H9 (cell line): Measurements from ENCODE around the gene CCM2. TPM values are rescaled to one million over a fixed set of nuclear protein-coding genes. Genes with fewer than 3 reads are reported as not detected.

Experiments used
- DNase-seq: peaks from one replicate; pipeline ENCODE4 v3.0.0-alpha.2; 2017
- H2AFZ ChIP-seq: one replicate; pipeline ENCODE4 v1.6.1; 2013; ENCODE audit warnings: mild to moderate bottlenecking, low read length, control low read depth, moderate library complexity
- H2AK5ac ChIP-seq: 2 replicates; pipeline ENCODE4 v1.6.1; 2013; ENCODE audit warnings: low read length, control low read depth, mixed read lengths; ENCODE audit not compliant: insufficient read length
- H2BK120ac ChIP-seq: one replicate; pipeline ENCODE4 v1.6.1; 2013; ENCODE audit warnings: low read depth, mild to moderate bottlenecking, low read length, control low read depth, inconsistent platforms; ENCODE audit not compliant: poor library complexity, severe bottlenecking
- H2BK12ac ChIP-seq: 2 replicates; pipeline ENCODE4 v1.6.1; 2013; ENCODE audit warnings: low read length, control low read depth, mixed read lengths, low read depth; ENCODE audit not compliant: insufficient read length
- H2BK15ac ChIP-seq: 2 replicates; pipeline ENCODE4 v1.6.1; 2013; ENCODE audit warnings: low read depth, low read length, control low read depth
- H2BK20ac ChIP-seq: one replicate; pipeline ENCODE4 v1.6.1; 2013; ENCODE audit warnings: low read depth, mild to moderate bottlenecking, low read length, control low read depth, inconsistent platforms; ENCODE audit not compliant: poor library complexity, severe bottlenecking
- H2BK5ac ChIP-seq: 2 replicates; pipeline ENCODE4 v1.6.1; 2013; ENCODE audit warnings: low read length, control low read depth, mixed read lengths; ENCODE audit not compliant: insufficient read length
- H3K14ac ChIP-seq: 2 replicates; pipeline ENCODE4 v1.6.1; 2013; ENCODE audit warnings: low read length, control low read depth; ENCODE audit not compliant: insufficient read depth
- H3K18ac ChIP-seq: 2 replicates; pipeline ENCODE4 v1.6.1; 2013; ENCODE audit warnings: low read depth, mild to moderate bottlenecking, mixed read lengths, low read length, control low read depth; ENCODE audit not compliant: insufficient read length
- H3K23ac ChIP-seq: 2 replicates; pipeline ENCODE4 v1.6.1; 2013; ENCODE audit warnings: low read length, control low read depth, mixed read lengths, low read depth; ENCODE audit not compliant: insufficient read length
- H3K23me2 ChIP-seq: 2 replicates; pipeline ENCODE4 v1.6.1; 2013; ENCODE audit warnings: low read depth, mild to moderate bottlenecking, mixed read lengths, low read length, control low read depth; ENCODE audit not compliant: insufficient read length, poor library complexity, severe bottlenecking
- H3K27ac ChIP-seq: 2 replicates; pipeline ENCODE4 v1.5.1; 2013; ENCODE audit warnings: low read length, control low read depth, mixed read lengths, low read depth; ENCODE audit not compliant: insufficient read length
- H3K27me3 ChIP-seq: 2 replicates; pipeline ENCODE4 v1.6.1; 2013; ENCODE audit warnings: low read length, control low read depth, inconsistent platforms; ENCODE audit not compliant: insufficient read depth
- H3K4ac ChIP-seq: 2 replicates; pipeline ENCODE4 v1.6.1; 2013; ENCODE audit warnings: low read depth, mild to moderate bottlenecking, control low read depth, inconsistent platforms, low read length, moderate library complexity
- H3K4me1 ChIP-seq: 2 replicates; pipeline ENCODE4 v1.6.1; 2013; ENCODE audit warnings: low read length, control low read depth, inconsistent platforms; ENCODE audit not compliant: insufficient read depth
- H3K4me2 ChIP-seq: 2 replicates; pipeline ENCODE4 v1.6.1; 2013; ENCODE audit warnings: low read length, control low read depth, mixed read lengths; ENCODE audit not compliant: insufficient read length, insufficient read depth
- H3K56ac ChIP-seq: 2 replicates; pipeline ENCODE4 v1.6.1; 2013; ENCODE audit warnings: low read depth, mild to moderate bottlenecking, mixed read lengths, low read length, control low read depth; ENCODE audit not compliant: insufficient read length
- H3K79me1 ChIP-seq: 2 replicates; pipeline ENCODE4 v1.6.1; 2013; ENCODE audit warnings: low read depth, mild to moderate bottlenecking, moderate library complexity, low read length, control low read depth, inconsistent platforms; ENCODE audit not compliant: insufficient read depth, poor library complexity, severe bottlenecking
- H3K79me2 ChIP-seq: 2 replicates; pipeline ENCODE4 v1.6.1; 2013; ENCODE audit warnings: low read length, control low read depth, inconsistent platforms; ENCODE audit not compliant: insufficient read depth
- H3K9ac ChIP-seq: 2 replicates; pipeline ENCODE4 v1.6.1; 2013; ENCODE audit warnings: low read length, control low read depth, mixed read lengths; ENCODE audit not compliant: insufficient read length; ENCODE audit errors: extremely low read depth
- H3K9me3 ChIP-seq: one replicate; pipeline ENCODE4 v1.6.1; 2013; ENCODE audit warnings: low read depth, low read length, inconsistent platforms; ENCODE audit not compliant: control insufficient read depth
- H3T11ph ChIP-seq: one replicate; pipeline ENCODE4 v1.6.1; 2013; ENCODE audit warnings: mild to moderate bottlenecking, low read length, control low read depth, inconsistent platforms
- H4K20me1 ChIP-seq: one replicate; pipeline ENCODE4 v1.6.1; 2013; ENCODE audit not compliant: control insufficient read depth, insufficient read length, insufficient read depth
- H4K5ac ChIP-seq: 2 replicates; pipeline ENCODE4 v1.6.1; 2013; ENCODE audit warnings: low read depth, mild to moderate bottlenecking, mixed read lengths, low read length, control low read depth; ENCODE audit not compliant: insufficient read length
- H4K8ac ChIP-seq: replicated peaks from 2 replicates; pipeline ENCODE4 v1.6.1; 2013; ENCODE audit warnings: low read length, control low read depth, mixed read lengths, low read depth; ENCODE audit not compliant: insufficient read length
- H4K91ac ChIP-seq: 2 replicates; pipeline ENCODE4 v1.6.1; 2013; ENCODE audit warnings: low read depth, mild to moderate bottlenecking, moderate library complexity, mixed read lengths, low read length, control low read depth; ENCODE audit not compliant: insufficient read length
- H3K27ac Mint-ChIP-seq, 3 experiments: 2 replicates in 2 of 3; 3 replicates in 1 of 3; pipeline ENCODE4 v1.8.0; 2020 to 2021; ENCODE audit warnings: mixed read lengths in 3 of 3, mild to moderate bottlenecking in 1 of 3, moderate library complexity in 1 of 3
- H3K27me3 Mint-ChIP-seq: 2 replicates; pipeline ENCODE4 v1.8.0; 2021; ENCODE audit warnings: low read depth, mild to moderate bottlenecking, moderate library complexity, mixed read lengths
- H3K36me3 Mint-ChIP-seq, 3 experiments: 2 replicates in 2 of 3; 3 replicates in 1 of 3; pipeline ENCODE4 v1.8.0; 2020 to 2021; ENCODE audit warnings: low read depth in 3 of 3, mixed read lengths in 3 of 3; ENCODE audit not compliant: insufficient read depth in 1 of 3
- H3K4me1 Mint-ChIP-seq, 2 experiments: 2 replicates each; pipeline ENCODE4 v1.8.0; 2020; ENCODE audit warnings: mixed read lengths in 2 of 2
- H3K4me3 Mint-ChIP-seq, 2 experiments: 2 replicates in 1 of 2; 3 replicates in 1 of 2; pipeline ENCODE4 v1.8.0; 2020 to 2021; ENCODE audit warnings: mild to moderate bottlenecking in 2 of 2, mixed read lengths in 2 of 2, moderate library complexity in 1 of 2
- H3K9me3 Mint-ChIP-seq, 2 experiments: 2 replicates in 1 of 2; 3 replicates in 1 of 2; pipeline ENCODE4 v1.8.0; 2020; ENCODE audit warnings: mild to moderate bottlenecking in 2 of 2, mixed read lengths in 2 of 2, moderate library complexity in 1 of 2
- CTCF ChIP-seq: fragments of 200-600 bp; sonication (generic); conservative IDR thresholded peaks from 3 replicates; pipeline ENCODE4 v1.8.0; 2021; ENCODE audit warnings: antibody characterized with exemption, mild to moderate bottlenecking
- WGBS: extraction: QIAGEN DNeasy Blood & Tissue Kit; methylation state at CpG from one replicate; pipeline ENCODE4 v1.1.7; 2013; ENCODE audit warnings: missing lambda C conversion rate, low lambda C conversion rate, mixed read lengths; ENCODE audit not compliant: insufficient read length; ENCODE audit errors: extremely low coverage; 5-methylcytosine and 5-hydroxymethylcytosine counted together
- total RNA-seq: library from RNA; stranded (reverse); gene quantifications from 2 replicates; pipeline ENCODE4 v1.2.1, GENCODE V29; 2021

CCM2 gene
- total RNA-seq, 1 experiment from 2014 or later = 30.4 TPM

- no peaks in the 10 kb centered on the region for H3K9me3 ChIP-seq
- Mint-ChIP-seq H3K27me3 (no peaks in the 10 kb centered on the region), H3K4me3 (no peak overlapping the region), H3K9me3 (no peaks in the 10 kb centered on the region; a peak in 1 of 5 replicates), H3K4me1 (peaks cover 0 to 7% of the 10 kb centered on the region in 2 experiments; a peak in 1 of 4 replicates), H3K27ac (peak overlapping the region; percentile 22 to 91 (median 41); a peak in 5 of 7 replicates), H3K36me3 (peaks cover 6 to 60% (median 29%) of the 10 kb centered on the region in 3 experiments; a peak in 6 of 7 replicates)
- H4K91ac ChIP-seq = no peak overlapping the region
- no peak overlapping the region for H2BK120ac ChIP-seq
- H3T11ph ChIP-seq = no peak overlapping the region
- no peak overlapping the region for H3K56ac ChIP-seq
- no peak overlapping the region for H4K5ac ChIP-seq
- H3K4me1 ChIP-seq = no peaks in the 10 kb centered on the region
- H2BK15ac ChIP-seq = no peak overlapping the region
- no CpG with 5 or more reads among the region's 17 CpGs for WGBS
- H3K27me3 ChIP-seq = no peaks in the 10 kb centered on the region
- peak; percentile 17; the same call in 1 of the 3 replicates for TF ChIP-seq CTCF
- H3K27ac ChIP-seq = no peak overlapping the region
- no peak overlapping the region for H2AFZ ChIP-seq
- no peaks in the 10 kb centered on the region for H3K79me2 ChIP-seq
- H2AK5ac ChIP-seq = no peak overlapping the region
- no peak overlapping the region for H2BK20ac ChIP-seq
- no peaks in the 10 kb centered on the region for H3K79me1 ChIP-seq
- no peak overlapping the region for H2BK12ac ChIP-seq
- no peak overlapping the region; the same call in 1 of the 2 replicates for H3K14ac ChIP-seq
- no peak overlapping the region for H3K9ac ChIP-seq
- no peaks in the 10 kb centered on the region for H4K20me1 ChIP-seq
- no peak overlapping the region for H3K4ac ChIP-seq
- H3K18ac ChIP-seq = no peak overlapping the region
- DNase-seq = no peak
- H2BK5ac ChIP-seq = no peak overlapping the region
- no peak overlapping the region for H3K23ac ChIP-seq
- no peak overlapping the region for H3K4me2 ChIP-seq
- no peak overlapping the region for H4K8ac ChIP-seq
- H3K23me2 ChIP-seq = no peaks in the 10 kb centered on the region
These were observed 73.2 kb downstream of the CCM2 start for GRCh38 chr7:45073031-45073785.
